SK-N-SH (cell line): ENCODE measurements around the gene HSD11B2. TPM values are rescaled to one million over a fixed set of nuclear protein-coding genes. Genes with fewer than 3 reads are reported as not detected.

Experiments used
- CTCF ChIA-PET: fragments of 300-600, 350-600 bp; formaldehyde crosslinking; extraction: SDS; loops from one replicate; lab custom pipeline; 2021; lab: Yijun Ruan, JAX
- POLR2A ChIA-PET: fragments of 350-600 bp; sonication (Branson Sonifier 250); formaldehyde crosslinking; extraction: SDS; loops from one replicate; lab custom pipeline; 2020; ENCODE audit warnings: antibody characterized with exemption, inconsistent platforms; lab: Yijun Ruan, JAX
- DNase-seq: peaks from one replicate; pipeline ENCODE4 v3.0.0; 2012
- H2AFZ ChIP-seq: fragments of 200-600 bp; sonication (generic); 2 replicates; pipeline ENCODE4 v1.8.1; 2016; ENCODE audit warnings: antibody characterized with exemption, mild to moderate bottlenecking, low read depth
- H3F3A ChIP-seq: fragments of 200-600 bp; sonication (generic); replicated peaks from 2 replicates; pipeline ENCODE3; 2016; ENCODE audit warnings: antibody characterized with exemption, mild to moderate bottlenecking; ENCODE audit not compliant: insufficient read depth
- H3K27ac ChIP-seq, 2 experiments: fragments of 200-500 bp in 1 of 2; fragments of 200-600 bp in 1 of 2; sonication (Bioruptor generic) in 1 of 2; sonication (generic), shearing (Covaris generic) in 1 of 2; 2 replicates each; pipeline versions ENCODE4 v1.5.1 to v1.6.1; 2014 to 2016; ENCODE audit warnings: low read depth in 2 of 2, inconsistent platforms in 1 of 2, low read length in 1 of 2, mild to moderate bottlenecking in 1 of 2, mixed read lengths in 1 of 2
- H3K27me3 ChIP-seq: fragments of 200-600 bp; sonication (generic), shearing (Covaris generic); 2 replicates; pipeline ENCODE4 v1.6.1; 2016; ENCODE audit warnings: mixed run types; ENCODE audit not compliant: insufficient read depth
- H3K36me3 ChIP-seq, 2 experiments: fragments of 200-500 bp in 1 of 2; fragments of 200-600 bp in 1 of 2; sonication (Bioruptor generic) in 1 of 2; sonication (generic) in 1 of 2; replicated peaks in 1 of 2; 2 replicates each; pipeline versions ENCODE3 to v1.5.1; 2014 to 2016; ENCODE audit warnings: low read length in 1 of 2, mild to moderate bottlenecking in 1 of 2; ENCODE audit not compliant: insufficient read depth in 2 of 2, control insufficient read depth in 1 of 2
- H3K4me1 ChIP-seq, 2 experiments: fragments of 200-500 bp in 1 of 2; fragments of 200-600 bp in 1 of 2; sonication (Bioruptor generic) in 1 of 2; sonication (generic), shearing (Covaris generic) in 1 of 2; 2 replicates each; pipeline versions ENCODE4 v1.5.1 to v1.6.1; 2014 to 2016; ENCODE audit warnings: low read depth in 1 of 2, low read length in 1 of 2, mixed run types in 1 of 2; ENCODE audit not compliant: insufficient read depth in 2 of 2, control insufficient read depth in 1 of 2
- H3K4me2 ChIP-seq: fragments of 200-600 bp; sonication (generic), shearing (Covaris generic); 2 replicates; pipeline ENCODE4 v1.6.1; 2017; ENCODE audit warnings: mixed run types
- H3K4me3 ChIP-seq, 2 experiments: fragments of 200-500 bp in 1 of 2; fragments of 200-600 bp in 1 of 2; sonication (Bioruptor generic) in 1 of 2; sonication (generic), shearing (Covaris generic) in 1 of 2; 2 replicates each; pipeline versions ENCODE4 v1.5.1 to v1.8.1; 2014 to 2016; ENCODE audit warnings: low read depth in 2 of 2, inconsistent platforms in 1 of 2, low read length in 1 of 2, mild to moderate bottlenecking in 1 of 2, mixed read lengths in 1 of 2, moderate library complexity in 1 of 2
- H3K79me2 ChIP-seq: fragments of 200-600 bp; sonication (generic); 2 replicates; pipeline ENCODE4 v1.8.1; 2017; ENCODE audit warnings: mild to moderate bottlenecking; ENCODE audit not compliant: insufficient read depth
- H3K9ac ChIP-seq: fragments of 200-600 bp; sonication (generic); 2 replicates; pipeline ENCODE4 v1.6.1; 2017; ENCODE audit warnings: mixed run types
- H3K9me2 ChIP-seq: fragments of 200-600 bp; sonication (generic); 2 replicates; pipeline ENCODE4 v1.6.1; 2017; ENCODE audit warnings: mixed run types
- H3K9me3 ChIP-seq: fragments of 200-600 bp; sonication (generic); 2 replicates; pipeline ENCODE4 v1.6.1; 2017; ENCODE audit warnings: mixed run types, mild to moderate bottlenecking, moderate library complexity
- H4K20me1 ChIP-seq: fragments of 200-600 bp; sonication (generic); 2 replicates; pipeline ENCODE4 v1.6.1; 2017; ENCODE audit warnings: mild to moderate bottlenecking, mixed run types; ENCODE audit not compliant: insufficient read depth
- ELF1 ChIP-seq: IDR thresholded peaks from 2 replicates; pipeline ENCODE4 v1.4.0; 2012
- EP300 ChIP-seq, 2 experiments: IDR thresholded peaks; 2 replicates each; pipeline versions ENCODE4 v1.4.0 to v1.6.1; 2012; ENCODE audit warnings: borderline replicate concordance in 1 of 2, low read depth in 1 of 2, low read length in 1 of 2
- FOXJ3 ChIP-seq: sonication (generic); formaldehyde crosslinking; IDR thresholded peaks from 2 replicates; pipeline ENCODE4 v1.5.1; 2020; ENCODE audit warnings: mild to moderate bottlenecking, missing genetic modification reagents
- GATA2 ChIP-seq: sonication (generic); formaldehyde crosslinking; IDR thresholded peaks from 2 replicates; pipeline ENCODE4 v1.5.0; 2020; ENCODE audit warnings: mild to moderate bottlenecking, missing genetic modification reagents
- POLR2AphosphoS5 ChIP-seq: IDR thresholded peaks from 2 replicates; pipeline ENCODE4 v1.6.1; 2012; ENCODE audit warnings: low read depth, low read length
- RAD21 ChIP-seq: IDR thresholded peaks from 2 replicates; pipeline ENCODE4 v1.6.1; 2012; ENCODE audit warnings: mild to moderate bottlenecking, low read length
- REST ChIP-seq: IDR thresholded peaks from 2 replicates; pipeline ENCODE4 v1.6.1; 2012; ENCODE audit warnings: mild to moderate bottlenecking, low read depth, low read length, moderate library complexity
- RFX5 ChIP-seq: IDR thresholded peaks from 2 replicates; pipeline ENCODE4 v1.6.1; 2012; ENCODE audit warnings: mild to moderate bottlenecking, improper control_type of control experiment, low read length
- RXRA ChIP-seq: IDR thresholded peaks from 2 replicates; pipeline ENCODE4 v1.4.0; 2012; ENCODE audit warnings: low read depth, mild to moderate bottlenecking, borderline replicate concordance
- SIN3A ChIP-seq: IDR thresholded peaks from 2 replicates; pipeline ENCODE4 v1.6.1; 2012; ENCODE audit warnings: low read depth, mild to moderate bottlenecking, low read length, moderate library complexity, borderline replicate concordance
- SMC3 ChIP-seq: IDR thresholded peaks from 2 replicates; pipeline ENCODE4 v1.6.1; 2012; ENCODE audit warnings: low read depth, low read length, improper control_type of control experiment
- TCF12 ChIP-seq: IDR thresholded peaks from 2 replicates; pipeline ENCODE4 v1.4.0; 2012
- TEAD4 ChIP-seq: IDR thresholded peaks from 2 replicates; pipeline ENCODE4 v1.4.0; 2012; ENCODE audit warnings: mild to moderate bottlenecking, borderline replicate concordance; ENCODE audit not compliant: insufficient read depth
- USF1 ChIP-seq: IDR thresholded peaks from 2 replicates; pipeline ENCODE4 v1.4.0; 2012; ENCODE audit warnings: low read depth, borderline replicate concordance
- YY1 ChIP-seq: IDR thresholded peaks from 2 replicates; pipeline ENCODE4 v1.4.0; 2012; ENCODE audit warnings: low read depth, mild to moderate bottlenecking
- WGBS: methylation state at CpG from one replicate; pipeline ENCODE4 v1.1.6; 2017; ENCODE audit warnings: low lambda C conversion rate; 5-methylcytosine and 5-hydroxymethylcytosine counted together
- polyA plus RNA-seq, 3 experiments: library from polyadenylated mRNA; depleted of rRNA; stranded (reverse); fragments of >200 nt; gene quantifications; 2 replicates each; pipeline ENCODE4 v1.2.3, GENCODE V29; 2012
- TF ChIP-seq, protein P1 (sequence below): fragments of 200-600 bp; sonication (generic); IDR thresholded peaks from 2 replicates; pipeline ENCODE4 v1.6.1; 2017; ENCODE audit warnings: antibody characterized with exemption, mild to moderate bottlenecking, moderate library complexity
- TF ChIP-seq, protein P2 (sequence below): IDR thresholded peaks from 2 replicates; pipeline ENCODE4 v1.4.0; 2012; ENCODE audit warnings: low read depth, borderline replicate concordance
- TF ChIP-seq, protein P3 (sequence below): fragments of 150-350 bp; IDR thresholded peaks from 2 replicates; pipeline ENCODE4 v1.6.1; 2016; ENCODE audit warnings: mild to moderate bottlenecking, low read depth, low read length
- TF ChIP-seq, protein P4 (sequence below): fragments of 150-350 bp; IDR thresholded peaks from 2 replicates; pipeline ENCODE4 v1.6.1; 2017; ENCODE audit warnings: antibody characterized with exemption, low read length, low read depth, borderline replicate concordance

The HSD11B2 gene
- polyA plus RNA-seq, 1 of the 3 experiments (the other 2 are of a cell fraction): 0.23 TPM

DNA sequence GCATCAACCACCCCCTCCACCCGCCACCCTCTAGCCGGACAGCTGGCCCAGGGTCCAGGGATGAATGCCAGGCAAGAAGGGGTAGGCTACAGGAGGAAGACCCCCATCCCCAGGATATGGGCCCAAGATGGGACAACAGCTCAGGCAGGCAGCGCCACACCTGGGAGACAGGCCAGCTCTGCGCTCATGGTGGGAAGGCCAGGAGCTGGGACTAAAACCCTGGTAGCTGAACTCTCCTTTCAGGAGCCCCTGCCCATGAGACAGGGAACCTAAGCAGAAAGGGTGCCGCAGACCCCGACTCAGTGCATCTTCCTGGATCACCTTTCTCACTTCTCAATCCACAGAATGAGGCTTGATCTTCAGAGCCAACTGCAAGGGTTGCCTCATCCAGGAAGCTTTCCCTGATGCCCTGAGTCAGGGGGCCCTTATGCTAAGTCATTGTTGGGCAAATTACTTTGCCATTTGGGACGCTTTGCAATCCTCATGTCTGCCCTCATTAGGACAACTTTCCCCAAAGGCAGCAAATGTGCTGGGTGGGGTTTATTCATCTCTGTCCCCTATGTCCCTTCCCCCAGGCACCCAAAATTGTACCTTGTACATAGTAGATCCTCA, 23.6 kb upstream of the HSD11B2 start:
- Histone ChIP-seq H3K4me2 (peak overlapping the region; percentile 66), H3K27ac (peak overlapping the region; percentile 78 to 98)
- POLR2A ChIA-PET: no interaction called here
- WGBS: 81% methylated on average over 6 of the region's 7 CpGs
- TF ChIP-seq, protein P1, sequence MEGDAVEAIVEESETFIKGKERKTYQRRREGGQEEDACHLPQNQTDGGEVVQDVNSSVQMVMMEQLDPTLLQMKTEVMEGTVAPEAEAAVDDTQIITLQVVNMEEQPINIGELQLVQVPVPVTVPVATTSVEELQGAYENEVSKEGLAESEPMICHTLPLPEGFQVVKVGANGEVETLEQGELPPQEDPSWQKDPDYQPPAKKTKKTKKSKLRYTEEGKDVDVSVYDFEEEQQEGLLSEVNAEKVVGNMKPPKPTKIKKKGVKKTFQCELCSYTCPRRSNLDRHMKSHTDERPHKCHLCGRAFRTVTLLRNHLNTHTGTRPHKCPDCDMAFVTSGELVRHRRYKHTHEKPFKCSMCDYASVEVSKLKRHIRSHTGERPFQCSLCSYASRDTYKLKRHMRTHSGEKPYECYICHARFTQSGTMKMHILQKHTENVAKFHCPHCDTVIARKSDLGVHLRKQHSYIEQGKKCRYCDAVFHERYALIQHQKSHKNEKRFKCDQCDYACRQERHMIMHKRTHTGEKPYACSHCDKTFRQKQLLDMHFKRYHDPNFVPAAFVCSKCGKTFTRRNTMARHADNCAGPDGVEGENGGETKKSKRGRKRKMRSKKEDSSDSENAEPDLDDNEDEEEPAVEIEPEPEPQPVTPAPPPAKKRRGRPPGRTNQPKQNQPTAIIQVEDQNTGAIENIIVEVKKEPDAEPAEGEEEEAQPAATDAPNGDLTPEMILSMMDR: no peak
- TF ChIP-seq, protein P2, sequence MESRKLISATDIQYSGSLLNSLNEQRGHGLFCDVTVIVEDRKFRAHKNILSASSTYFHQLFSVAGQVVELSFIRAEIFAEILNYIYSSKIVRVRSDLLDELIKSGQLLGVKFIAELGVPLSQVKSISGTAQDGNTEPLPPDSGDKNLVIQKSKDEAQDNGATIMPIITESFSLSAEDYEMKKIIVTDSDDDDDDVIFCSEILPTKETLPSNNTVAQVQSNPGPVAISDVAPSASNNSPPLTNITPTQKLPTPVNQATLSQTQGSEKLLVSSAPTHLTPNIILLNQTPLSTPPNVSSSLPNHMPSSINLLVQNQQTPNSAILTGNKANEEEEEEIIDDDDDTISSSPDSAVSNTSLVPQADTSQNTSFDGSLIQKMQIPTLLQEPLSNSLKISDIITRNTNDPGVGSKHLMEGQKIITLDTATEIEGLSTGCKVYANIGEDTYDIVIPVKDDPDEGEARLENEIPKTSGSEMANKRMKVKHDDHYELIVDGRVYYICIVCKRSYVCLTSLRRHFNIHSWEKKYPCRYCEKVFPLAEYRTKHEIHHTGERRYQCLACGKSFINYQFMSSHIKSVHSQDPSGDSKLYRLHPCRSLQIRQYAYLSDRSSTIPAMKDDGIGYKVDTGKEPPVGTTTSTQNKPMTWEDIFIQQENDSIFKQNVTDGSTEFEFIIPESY: no peak
- TF ChIP-seq SMC3 (no peak), FOXJ3 (no peak), TEAD4 (no peak), POLR2AphosphoS5 (no peak), ELF1 (no peak), RXRA (no peak), GATA2 (CRISPR knock-in tag) (no peak), EP300 (IDR thresholded peaks at IDR 0.05; ENCODE audit: borderline replicate concordance in 1 of 2, low read depth in 1 of 2, low read length in 1 of 2) (no peak), SIN3A (no peak), YY1 (no peak), RAD21 (no peak), RFX5 (no peak), REST (no peak), TCF12 (no peak), USF1 (no peak)
- TF ChIP-seq, protein P3, sequence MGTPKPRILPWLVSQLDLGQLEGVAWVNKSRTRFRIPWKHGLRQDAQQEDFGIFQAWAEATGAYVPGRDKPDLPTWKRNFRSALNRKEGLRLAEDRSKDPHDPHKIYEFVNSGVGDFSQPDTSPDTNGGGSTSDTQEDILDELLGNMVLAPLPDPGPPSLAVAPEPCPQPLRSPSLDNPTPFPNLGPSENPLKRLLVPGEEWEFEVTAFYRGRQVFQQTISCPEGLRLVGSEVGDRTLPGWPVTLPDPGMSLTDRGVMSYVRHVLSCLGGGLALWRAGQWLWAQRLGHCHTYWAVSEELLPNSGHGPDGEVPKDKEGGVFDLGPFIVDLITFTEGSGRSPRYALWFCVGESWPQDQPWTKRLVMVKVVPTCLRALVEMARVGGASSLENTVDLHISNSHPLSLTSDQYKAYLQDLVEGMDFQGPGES: no peak
- TF ChIP-seq, protein P4, sequence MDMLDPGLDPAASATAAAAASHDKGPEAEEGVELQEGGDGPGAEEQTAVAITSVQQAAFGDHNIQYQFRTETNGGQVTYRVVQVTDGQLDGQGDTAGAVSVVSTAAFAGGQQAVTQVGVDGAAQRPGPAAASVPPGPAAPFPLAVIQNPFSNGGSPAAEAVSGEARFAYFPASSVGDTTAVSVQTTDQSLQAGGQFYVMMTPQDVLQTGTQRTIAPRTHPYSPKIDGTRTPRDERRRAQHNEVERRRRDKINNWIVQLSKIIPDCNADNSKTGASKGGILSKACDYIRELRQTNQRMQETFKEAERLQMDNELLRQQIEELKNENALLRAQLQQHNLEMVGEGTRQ: no peak
- TF ChIP-seq, all 33 proteins: peak for 0
- CTCF ChIA-PET: interaction anchor here (0.8 to 2.8 kb wide), 6 partner anchors 9 to 74 kb away, joined by 3 to 15 read pairs (median 4); partner anchors contain the start of genes ATP6V0D1, TPPP3 and ZDHHC1
- H3K79me2 ChIP-seq: peaks cover 32% of the 10 kb centered on the region
- no peaks in the 10 kb centered on the region for H3K9me2 ChIP-seq
- H3K9me3 ChIP-seq: no peaks in the 10 kb centered on the region
- no peaks in the 10 kb centered on the region for H3K27me3 ChIP-seq
- H3K9ac ChIP-seq: peak overlapping the region; percentile 66
- H3K4me3 ChIP-seq: no peak overlapping the region
- no peaks in the 10 kb centered on the region for H4K20me1 ChIP-seq
- DNase-seq: peak; percentile 48
- H3K4me1 ChIP-seq: peaks cover 21 to 30% of the 10 kb centered on the region in 2 experiments; a peak in 3 of 4 replicates
- 0 out of 2 replicates have a peak overlapping the region, but pooled peaks have one; percentile 61 for H2AFZ ChIP-seq
- H3K36me3 ChIP-seq: peaks cover 0 to 10% of the 10 kb centered on the region in 2 experiments
- peaks cover 22% of the 10 kb centered on the region for H3F3A ChIP-seq
